ENCODE measurements around the gene TMEM82. TPM values are rescaled to one million over a fixed set of nuclear protein-coding genes. Genes with fewer than 3 reads are reported as not detected.

Gene TMEM82
- total and polyA plus RNA-seq, 8 donors, result 0.10 to 4.9 (median 1.5) TPM; not detected in 4

DNA sequence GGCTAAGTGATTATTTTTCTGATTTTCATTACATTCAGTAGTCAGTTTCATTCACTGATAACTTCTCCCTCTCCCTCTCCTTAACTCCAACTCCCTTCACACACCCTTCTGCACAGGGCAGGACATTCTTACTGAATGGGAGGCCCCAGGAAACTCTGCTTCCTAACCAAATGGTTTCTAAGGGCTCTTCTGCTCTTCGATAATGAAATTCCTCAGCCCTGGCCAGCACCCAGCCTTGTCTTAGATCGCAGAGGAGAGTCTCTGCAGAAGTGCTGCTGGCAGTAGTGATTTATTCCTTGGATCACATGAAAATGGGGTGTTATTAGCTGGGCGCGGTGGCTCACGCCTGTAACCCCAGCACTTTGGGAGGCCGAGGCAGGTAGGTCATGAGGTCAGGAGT is 41.8 kb upstream of the TMEM82 start:
- DNase-seq, result no peak
- Histone ChIP-seq H3K36me3 (peaks cover 0 to 22% (median 9%) of the 10 kb centered on the region in 4 donors), H3K4me3 (no peak overlapping the region), H3K9me3 (no peaks in the 10 kb centered on the region), H3K27ac (peak overlapping the region in 1 of 5 donors; percentile 42), H3K27me3 (no peaks in the 10 kb centered on the region), H3K4me1 (peaks cover 30 to 69% (median 52%) of the 10 kb centered on the region in 4 donors)
- TF ChIP-seq EP300 (IDR thresholded peaks at IDR 0.05), result no peak
- TF ChIP-seq POLR2AphosphoS5 (IDR thresholded peaks at IDR 0.05), result no peak
- TF ChIP-seq, protein P1, sequence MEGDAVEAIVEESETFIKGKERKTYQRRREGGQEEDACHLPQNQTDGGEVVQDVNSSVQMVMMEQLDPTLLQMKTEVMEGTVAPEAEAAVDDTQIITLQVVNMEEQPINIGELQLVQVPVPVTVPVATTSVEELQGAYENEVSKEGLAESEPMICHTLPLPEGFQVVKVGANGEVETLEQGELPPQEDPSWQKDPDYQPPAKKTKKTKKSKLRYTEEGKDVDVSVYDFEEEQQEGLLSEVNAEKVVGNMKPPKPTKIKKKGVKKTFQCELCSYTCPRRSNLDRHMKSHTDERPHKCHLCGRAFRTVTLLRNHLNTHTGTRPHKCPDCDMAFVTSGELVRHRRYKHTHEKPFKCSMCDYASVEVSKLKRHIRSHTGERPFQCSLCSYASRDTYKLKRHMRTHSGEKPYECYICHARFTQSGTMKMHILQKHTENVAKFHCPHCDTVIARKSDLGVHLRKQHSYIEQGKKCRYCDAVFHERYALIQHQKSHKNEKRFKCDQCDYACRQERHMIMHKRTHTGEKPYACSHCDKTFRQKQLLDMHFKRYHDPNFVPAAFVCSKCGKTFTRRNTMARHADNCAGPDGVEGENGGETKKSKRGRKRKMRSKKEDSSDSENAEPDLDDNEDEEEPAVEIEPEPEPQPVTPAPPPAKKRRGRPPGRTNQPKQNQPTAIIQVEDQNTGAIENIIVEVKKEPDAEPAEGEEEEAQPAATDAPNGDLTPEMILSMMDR (IDR thresholded peaks at IDR 0.05), result no peak
- no peak for TF ChIP-seq POLR2A (IDR thresholded peaks at IDR 0.05)
- intact Hi-C loops (cut with DNase I; ENCODE audit: low total_unique reads), result no loop called here
- WGBS, 5 donors, result 54 to 80% (median 75%) methylated on average over 6 of the region's 6 CpGs

DNA sequence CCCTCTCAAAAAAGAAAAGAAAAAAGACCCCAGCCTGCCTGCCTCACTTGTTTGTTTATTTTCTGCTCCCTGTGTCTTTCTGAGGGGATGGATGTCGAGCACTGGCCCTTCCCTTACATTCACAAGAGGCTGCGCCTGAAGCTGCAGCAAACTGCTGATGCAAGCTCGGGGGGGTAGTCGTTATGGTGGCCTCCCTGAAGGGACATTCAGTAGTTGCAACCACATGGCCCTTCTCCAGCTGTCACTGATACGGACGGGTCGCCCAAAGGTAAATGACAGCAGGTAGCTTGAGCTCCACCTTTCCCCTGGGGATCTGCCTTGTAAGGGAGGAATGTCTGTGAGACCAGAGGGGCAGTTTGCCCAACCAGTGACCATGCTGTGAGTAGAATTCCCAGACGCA is 40.5 kb upstream of the TMEM82 start:
- no peak for TF ChIP-seq POLR2AphosphoS5 (IDR thresholded peaks at IDR 0.05)
- no peak for TF ChIP-seq POLR2A (IDR thresholded peaks at IDR 0.05)
- TF ChIP-seq EP300 (IDR thresholded peaks at IDR 0.05), result no peak
- TF ChIP-seq, protein P1 (IDR thresholded peaks at IDR 0.05), result no peak
- Histone ChIP-seq H3K4me3 (no peak overlapping the region), H3K9me3 (no peaks in the 10 kb centered on the region), H3K27me3 (no peaks in the 10 kb centered on the region), H3K4me1 (peaks cover 30 to 74% (median 54%) of the 10 kb centered on the region in 4 donors), H3K27ac (peak overlapping the region in 2 of 5 donors; percentile 90 to 91), H3K36me3 (peaks cover 0 to 18% (median 7%) of the 10 kb centered on the region in 4 donors)
- WGBS, 5 donors, result 87 to 93% (median 90%) methylated on average over 8 of the region's 8 CpGs
- intact Hi-C loops (cut with DNase I; ENCODE audit: low total_unique reads), result no loop called here
- DNase-seq, result no peak

DNA sequence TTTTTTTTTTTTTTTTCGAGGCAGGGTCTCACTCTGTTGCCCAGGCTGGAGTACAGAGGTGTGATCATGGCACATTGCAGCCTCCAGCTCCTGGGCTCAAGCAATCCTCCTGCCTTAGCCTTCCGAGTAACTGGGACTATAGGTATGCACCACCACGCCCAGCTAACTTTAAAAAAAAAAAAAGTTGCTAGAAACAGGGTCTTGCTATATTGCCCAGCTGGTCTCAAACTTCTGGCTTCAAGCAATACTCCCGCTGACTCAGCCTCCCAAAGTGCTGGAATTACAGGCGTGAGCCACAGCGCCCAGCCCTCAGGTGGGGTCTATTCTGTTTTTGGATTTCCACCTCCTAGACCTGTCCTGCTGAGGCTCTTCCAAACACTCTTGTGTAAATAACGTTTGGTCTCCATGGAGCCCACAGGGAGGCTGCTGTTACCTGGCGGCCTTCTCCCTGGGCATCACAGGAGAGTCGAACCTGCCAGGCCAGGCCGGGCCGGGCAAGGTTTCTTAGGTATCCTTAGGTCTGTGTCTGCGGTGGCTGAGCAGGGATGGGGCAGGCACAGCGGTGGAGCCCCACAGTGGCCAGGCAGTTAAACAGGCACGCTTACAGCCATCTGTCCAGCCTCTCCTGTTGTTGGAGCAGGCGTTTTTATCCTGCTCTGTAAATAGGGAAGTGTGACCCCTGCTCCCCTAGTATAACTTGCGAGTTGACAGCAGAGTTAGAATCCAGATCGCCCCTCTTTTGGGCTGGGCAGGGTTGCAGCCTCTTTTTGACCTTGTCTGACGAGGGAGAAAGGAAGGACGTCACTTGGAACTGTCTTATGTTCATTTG is 39.4 kb upstream of the TMEM82 start:
- Histone ChIP-seq H3K4me3 (no peak overlapping the region), H3K36me3 (peaks cover 0 to 10% (median 4%) of the 10 kb centered on the region in 4 donors), H3K27me3 (no peaks in the 10 kb centered on the region), H3K27ac (peak overlapping the region; percentile 78 to 91 (median 87)), H3K4me1 (peaks cover 30 to 73% (median 51%) of the 10 kb centered on the region in 4 donors), H3K9me3 (no peaks in the 10 kb centered on the region)
- intact Hi-C loops (cut with DNase I; ENCODE audit: low total_unique reads), result no loop called here
- peak; percentile 52 to 59 for DNase-seq
- TF ChIP-seq POLR2A (IDR thresholded peaks at IDR 0.05) (no peak), POLR2AphosphoS5 (IDR thresholded peaks at IDR 0.05) (no peak)
- 41 to 56% (median 48%) methylated on average over 18 to 19 of the region's 19 CpGs for WGBS, 5 donors

DNA sequence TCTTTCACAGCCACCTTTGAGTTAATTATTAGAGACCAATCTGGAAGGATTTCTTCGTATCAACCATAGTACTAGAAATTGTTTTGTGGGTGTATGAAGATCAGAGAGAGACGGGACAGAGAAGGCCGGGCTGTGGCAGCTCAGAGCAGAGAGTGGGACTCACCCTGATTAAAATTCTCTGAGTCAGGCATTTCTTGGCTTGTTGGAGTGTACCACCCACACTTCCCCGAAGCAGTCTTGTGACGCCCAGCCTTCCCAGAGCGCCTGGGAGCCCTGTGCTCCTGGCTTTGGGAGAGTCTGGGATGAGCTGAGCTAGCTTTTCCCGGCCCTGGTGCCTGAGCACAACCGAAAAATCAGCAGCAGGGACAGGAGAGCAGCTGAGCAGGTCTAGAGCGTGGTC is 38.7 kb upstream of the TMEM82 start:
- Histone ChIP-seq H3K4me3 (no peak overlapping the region), H3K4me1 (peaks cover 30 to 79% (median 52%) of the 10 kb centered on the region in 4 donors), H3K27ac (peak overlapping the region; percentile 78 to 91 (median 87)), H3K36me3 (peaks cover 0 to 10% (median 4%) of the 10 kb centered on the region in 4 donors), H3K27me3 (no peaks in the 10 kb centered on the region), H3K9me3 (no peaks in the 10 kb centered on the region)
- intact Hi-C loops (cut with DNase I; ENCODE audit: low total_unique reads), result no loop called here
- WGBS, 5 donors, result 22 to 27% (median 25%) methylated on average over 9 of the region's 9 CpGs
- DNase-seq, result peak; percentile 60 to 87
- TF ChIP-seq POLR2A (IDR thresholded peaks at IDR 0.05) (no peak), EP300 (IDR thresholded peaks at IDR 0.05) (peak; percentile 32), POLR2AphosphoS5 (IDR thresholded peaks at IDR 0.05) (peak; percentile 69 to 90 (median 75))
- TF ChIP-seq, protein P1 (IDR thresholded peaks at IDR 0.05), result no peak

Measured in stomach (tissue), 9 donors.